Epithelial cell of esophagus (primary cell): Measurements from ENCODE around the gene PODN.

Experiments used
- DNase-seq: peaks from one replicate; pipeline ENCODE4 v3.0.0; 2010; ENCODE audit warnings: low read depth
- H3K4me3 ChIP-seq: 2 replicates; pipeline ENCODE4 v1.5.1; 2011; ENCODE audit warnings: mild to moderate bottlenecking, low read length, control low read depth
- CTCF ChIP-seq: IDR thresholded peaks from 2 replicates; pipeline ENCODE4 v1.5.1; 2011; ENCODE audit warnings: low read depth, mild to moderate bottlenecking, low read length, control low read depth, inconsistent platforms; ENCODE audit not compliant: insufficient read depth; ENCODE audit errors: missing control alignments

Gene PODN

GRCh38 chr1:53121319-53122172, 59.5 kb downstream of the PODN start:
- no peak for TF ChIP-seq CTCF
- H3K4me3 ChIP-seq = no peak overlapping the region
- no peak for DNase-seq

GRCh38 chr1:53122201-53122885, 60.3 kb downstream of the PODN start:
- TF ChIP-seq CTCF = no peak
- DNase-seq = no peak
- no peak overlapping the region for H3K4me3 ChIP-seq

GRCh38 chr1:53122961-53123413, 61.0 kb downstream of the PODN start:
- TF ChIP-seq CTCF = no peak
- no peak for DNase-seq
- no peak overlapping the region for H3K4me3 ChIP-seq

GRCh38 chr1:53123453-53124140, 61.6 kb downstream of the PODN start:
- H3K4me3 ChIP-seq = no peak overlapping the region
- TF ChIP-seq CTCF = no peak
- no peak for DNase-seq

- no peak for DNase-seq
- no peak overlapping the region for H3K4me3 ChIP-seq
- no peak for TF ChIP-seq CTCF
These were observed 63.1 kb downstream of the PODN start for GRCh38 chr1:53125122-53125521.

GRCh38 chr1:53125623-53126360, 63.8 kb downstream of the PODN start:
- DNase-seq = no peak
- no peak for TF ChIP-seq CTCF
- no peak overlapping the region for H3K4me3 ChIP-seq
